Activated CD4-positive, alpha-beta T cell treated with anti-CD3 and anti-CD28 coated beads, Interleukin-2, amount 10 ng/mL, durations not matched to agents 24 days and 14 days (primary cell): ENCODE results near the gene SYCP3. TPM values are rescaled to one million over a fixed set of nuclear protein-coding genes. Genes with fewer than 3 reads are reported as not detected.

Experiments used
- DNase-seq: peaks from one replicate; pipeline ENCODE4 v3.0.0; 2022
- H3K27ac Mint-ChIP-seq: one replicate; pipeline ENCODE4 v1.8.0; 2022; ENCODE audit warnings: mild to moderate bottlenecking, mixed read lengths
- H3K27me3 Mint-ChIP-seq: one replicate; pipeline ENCODE4 v1.8.0; 2022; ENCODE audit warnings: mixed read lengths
- H3K36me3 Mint-ChIP-seq: one replicate; pipeline ENCODE4 v1.8.0; 2022; ENCODE audit warnings: low read depth, mild to moderate bottlenecking, mixed read lengths
- H3K4me1 Mint-ChIP-seq: one replicate; pipeline ENCODE4 v1.8.0; 2021; ENCODE audit warnings: mixed read lengths
- H3K4me3 Mint-ChIP-seq: one replicate; pipeline ENCODE4 v1.8.0; 2022; ENCODE audit warnings: mild to moderate bottlenecking, moderate library complexity, mixed read lengths
- H3K9me3 Mint-ChIP-seq: one replicate; pipeline ENCODE4 v1.8.0; 2021; ENCODE audit warnings: mixed read lengths
- intact Hi-C: fragments of 100-400 bp; cut with micrococcal nuclease; formaldehyde crosslinking; loops from one replicate; pipeline ENCODE4 v1.15.1; 2023
- total RNA-seq: library from RNA; stranded (reverse); gene quantifications from 2 replicates; pipeline ENCODE4 v1.2.3, GENCODE V29; 2022

The SYCP3 gene
- total RNA-seq, 1 donor from 2014 or later, result 0.44 TPM

GRCh38 chr12:101772012-101772775 lies 32.9 kb upstream of the SYCP3 start:
- no peak for DNase-seq
- H3K27ac Mint-ChIP-seq, result peak overlapping the region; percentile 22
- H3K4me1 Mint-ChIP-seq, result peaks cover 24% of the 10 kb centered on the region
- H3K36me3 Mint-ChIP-seq, result peaks cover 29% of the 10 kb centered on the region
- H3K27me3 Mint-ChIP-seq, result no peaks in the 10 kb centered on the region
- H3K4me3 Mint-ChIP-seq, result no peak overlapping the region
- H3K9me3 Mint-ChIP-seq, result no peaks in the 10 kb centered on the region
- intact Hi-C loops, result loop anchor here (2.0 kb wide), 1 partner anchor 357 kb away; no protein-coding TSS in a partner anchor

GRCh38 chr12:101769865-101770264 lies 30.6 kb upstream of the SYCP3 start:
- peaks cover 21% of the 10 kb centered on the region for H3K4me1 Mint-ChIP-seq
- peaks cover 28% of the 10 kb centered on the region for H3K36me3 Mint-ChIP-seq
- intact Hi-C loops, result no loop called here
- H3K27ac Mint-ChIP-seq, result no peak overlapping the region
- H3K27me3 Mint-ChIP-seq, result no peaks in the 10 kb centered on the region
- DNase-seq, result no peak
- no peaks in the 10 kb centered on the region for H3K9me3 Mint-ChIP-seq
- no peak overlapping the region for H3K4me3 Mint-ChIP-seq

DNA sequence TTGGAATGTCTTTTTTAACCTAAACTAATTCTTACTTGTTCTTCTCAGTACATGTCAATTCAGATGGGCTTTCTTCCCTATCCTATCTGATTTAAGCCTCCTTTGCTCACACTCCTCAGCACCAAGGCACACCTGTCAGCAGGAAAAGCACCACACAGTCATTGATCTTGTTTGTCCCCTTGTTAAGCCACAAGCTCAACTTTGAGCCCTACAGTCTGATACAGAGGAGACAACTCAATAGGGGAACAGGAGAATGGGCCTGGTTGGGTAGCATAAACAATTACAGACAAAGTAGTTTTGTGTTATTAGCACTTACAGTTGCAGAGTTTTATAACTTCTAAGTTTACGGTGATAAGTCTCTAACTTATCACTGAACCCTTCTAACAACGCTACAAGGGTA lies 29.5 kb upstream of the SYCP3 start:
- H3K27ac Mint-ChIP-seq, result no peak overlapping the region

DNA sequence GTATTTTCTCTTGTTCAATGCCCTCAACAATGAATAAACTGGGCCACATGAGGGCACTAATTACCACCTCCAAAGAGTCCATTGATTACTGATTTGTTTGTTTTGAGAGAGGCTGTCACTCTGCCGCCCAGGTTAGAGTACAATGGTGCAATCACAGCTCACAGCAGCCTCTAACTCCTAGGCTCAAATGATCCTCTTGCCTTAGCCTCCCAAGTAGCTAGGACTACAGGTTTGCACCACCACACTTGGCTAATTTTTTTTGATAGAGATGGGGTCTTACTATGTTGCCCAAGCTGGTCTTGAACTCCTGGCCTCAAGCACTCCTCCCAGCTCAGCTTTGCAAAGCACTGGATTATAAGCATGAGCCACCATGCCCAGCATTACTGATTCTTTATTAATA lies 28.3 kb upstream of the SYCP3 start:
- intact Hi-C loops, result no loop called here
- Mint-ChIP-seq H3K27me3 (no peaks in the 10 kb centered on the region), H3K36me3 (peaks cover 33% of the 10 kb centered on the region), H3K27ac (no peak overlapping the region), H3K4me1 (peaks cover 13% of the 10 kb centered on the region), H3K4me3 (no peak overlapping the region), H3K9me3 (no peaks in the 10 kb centered on the region)
- no peak for DNase-seq

More for the DNA sequence above, 29.5 kb upstream of the SYCP3 start:
- H3K36me3 Mint-ChIP-seq, result peaks cover 32% of the 10 kb centered on the region
- H3K27me3 Mint-ChIP-seq, result no peaks in the 10 kb centered on the region
- intact Hi-C loops, result no loop called here
- H3K4me3 Mint-ChIP-seq, result no peak overlapping the region
- H3K4me1 Mint-ChIP-seq, result peaks cover 18% of the 10 kb centered on the region
- H3K9me3 Mint-ChIP-seq, result no peaks in the 10 kb centered on the region
- DNase-seq, result no peak

DNA sequence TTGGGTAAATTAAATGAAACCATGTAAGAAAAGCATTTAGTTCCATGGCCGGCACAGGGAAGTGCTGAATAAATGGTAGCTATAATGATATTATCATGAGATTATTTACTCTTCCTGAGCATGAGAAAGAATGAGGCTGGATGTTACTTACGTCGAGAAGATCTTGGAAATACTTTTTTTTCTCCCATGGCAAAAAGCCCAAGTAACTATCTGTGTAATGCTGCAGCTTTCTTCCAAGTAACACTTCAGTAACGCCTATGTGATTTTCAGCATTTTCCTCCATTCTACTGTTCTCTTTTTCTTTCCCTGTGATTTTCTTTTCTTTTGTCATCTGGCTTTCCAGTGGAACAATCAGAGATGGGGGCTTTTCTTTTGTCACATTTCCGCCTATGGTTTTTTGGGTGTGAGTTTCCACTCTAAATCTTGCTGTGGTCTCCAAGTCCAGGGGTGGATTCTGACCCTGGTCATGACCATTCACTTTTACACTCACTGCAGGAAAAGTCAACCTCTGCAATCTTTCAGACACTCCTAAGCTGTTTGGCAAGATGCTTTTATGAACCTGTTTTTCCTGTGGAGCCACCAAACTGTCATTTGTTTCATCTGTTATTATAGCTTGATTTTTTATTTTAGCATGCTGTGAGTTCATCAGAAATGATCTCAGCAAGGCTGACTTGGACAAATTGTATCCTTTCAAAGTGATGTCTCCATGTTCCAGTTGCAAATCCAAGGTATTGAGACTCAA lies 25.0 kb upstream of the SYCP3 start:
- peaks cover 25% of the 10 kb centered on the region for H3K36me3 Mint-ChIP-seq
- H3K27me3 Mint-ChIP-seq, result no peaks in the 10 kb centered on the region
- intact Hi-C loops, result no loop called here
- H3K4me3 Mint-ChIP-seq, result no peak overlapping the region
- H3K4me1 Mint-ChIP-seq, result peaks cover 2% of the 10 kb centered on the region
- no peak overlapping the region for H3K27ac Mint-ChIP-seq
- no peak for DNase-seq
- no peaks in the 10 kb centered on the region for H3K9me3 Mint-ChIP-seq

DNA sequence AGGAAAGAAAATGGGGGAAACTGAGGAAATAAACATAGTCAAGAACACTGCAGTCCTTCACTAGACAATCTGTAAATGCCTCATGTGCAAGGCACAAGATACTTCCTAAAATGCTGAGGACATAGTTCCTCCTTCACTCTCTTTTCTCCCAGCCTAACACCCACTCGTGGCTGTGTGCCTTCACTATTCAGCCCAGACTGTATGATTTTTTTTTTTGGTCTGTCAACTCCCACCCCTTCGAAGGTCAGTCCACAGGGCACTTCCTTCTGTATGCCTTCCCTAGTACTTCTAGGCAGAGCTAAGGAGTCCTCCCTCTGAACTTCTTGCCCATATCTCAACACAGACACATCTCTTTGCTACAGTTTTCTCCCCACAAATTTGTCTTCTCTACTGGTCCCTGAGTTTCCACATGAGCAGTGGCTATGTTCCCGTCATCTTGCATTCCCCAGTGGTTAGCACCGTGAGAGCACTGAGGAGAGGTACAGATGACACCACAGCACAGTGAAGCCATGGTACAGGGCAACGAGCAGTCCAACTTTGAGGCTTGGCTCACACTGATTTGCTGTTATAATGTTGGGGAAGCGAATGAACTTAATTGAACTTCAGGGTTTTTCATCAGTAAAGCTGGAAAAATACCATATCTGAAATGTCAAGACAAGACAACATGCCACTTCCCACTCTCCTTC lies 24.1 kb upstream of the SYCP3 start:
- peaks cover 2% of the 10 kb centered on the region for H3K4me1 Mint-ChIP-seq
- no peaks in the 10 kb centered on the region for H3K9me3 Mint-ChIP-seq
- H3K27ac Mint-ChIP-seq, result no peak overlapping the region
- H3K4me3 Mint-ChIP-seq, result no peak overlapping the region
- H3K27me3 Mint-ChIP-seq, result no peaks in the 10 kb centered on the region
- H3K36me3 Mint-ChIP-seq, result peaks cover 27% of the 10 kb centered on the region
- no peak for DNase-seq
- intact Hi-C loops, result no loop called here

- no peak overlapping the region for H3K27ac Mint-ChIP-seq
- no peak overlapping the region for H3K4me3 Mint-ChIP-seq
- intact Hi-C loops, result no loop called here
- no peaks in the 10 kb centered on the region for H3K27me3 Mint-ChIP-seq
- no peaks in the 10 kb centered on the region for H3K9me3 Mint-ChIP-seq
- no peak for DNase-seq
- peaks cover 2% of the 10 kb centered on the region for H3K4me1 Mint-ChIP-seq
- H3K36me3 Mint-ChIP-seq, result peaks cover 34% of the 10 kb centered on the region
These were observed 22.5 kb upstream of the SYCP3 start for GRCh38 chr12:101761781-101762180.

DNA sequence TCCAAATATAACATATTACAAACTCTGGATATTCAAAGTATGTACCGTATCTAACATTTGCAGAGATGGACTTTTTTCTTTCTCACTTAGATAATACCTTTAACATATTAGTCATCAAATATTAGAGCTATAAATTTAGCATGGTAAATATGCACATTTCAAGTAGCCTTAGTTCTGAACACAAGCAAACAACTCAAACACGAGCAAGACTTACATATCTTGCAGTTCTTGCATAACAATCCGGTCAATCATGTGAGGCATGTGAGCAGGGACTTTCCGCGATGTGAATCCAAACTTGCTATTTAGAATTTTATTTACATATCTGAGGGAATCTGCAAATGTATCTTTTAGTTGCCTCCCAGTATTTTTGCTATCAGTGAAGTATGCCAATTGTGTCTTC lies 22.1 kb upstream of the SYCP3 start:
- DNase-seq, result no peak

DNA sequence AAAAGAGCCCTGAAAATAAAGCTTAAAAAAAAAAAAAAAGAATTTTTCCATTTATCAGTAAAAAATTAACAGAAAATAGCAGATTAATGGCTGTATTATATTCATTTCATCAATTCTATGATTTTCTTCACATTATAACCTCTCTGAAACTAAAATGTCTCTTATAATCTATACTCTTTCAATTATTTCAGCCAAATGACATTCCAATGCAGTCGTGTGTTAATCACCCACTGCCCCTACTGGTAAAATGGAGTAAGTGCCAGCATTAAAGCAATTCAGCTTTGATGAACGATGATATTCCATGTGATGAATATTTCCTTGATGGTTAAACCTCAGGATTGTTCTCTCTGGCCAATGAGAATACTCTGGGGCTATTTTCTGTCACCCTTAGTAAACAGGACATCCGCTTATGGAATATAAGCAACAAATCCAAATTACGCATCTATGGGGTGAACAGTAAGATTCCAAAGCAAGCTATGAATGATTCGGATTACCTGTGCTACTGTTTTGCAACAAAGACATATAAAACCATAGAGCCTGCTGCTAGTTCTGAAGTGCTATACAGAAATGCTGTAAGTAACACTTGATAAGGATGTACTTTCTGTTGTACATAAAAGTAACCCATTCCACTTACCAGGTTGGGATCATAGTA lies 20.3 kb upstream of the SYCP3 start:
- Mint-ChIP-seq H3K27ac (no peak overlapping the region), H3K27me3 (no peaks in the 10 kb centered on the region), H3K36me3 (peaks cover 45% of the 10 kb centered on the region), H3K9me3 (no peaks in the 10 kb centered on the region), H3K4me3 (no peak overlapping the region), H3K4me1 (peaks cover 2% of the 10 kb centered on the region)
- DNase-seq, result no peak
- intact Hi-C loops, result loop anchor here (2.0 kb wide), 1 partner anchor 345 kb away; no protein-coding TSS in a partner anchor

More for the DNA sequence above, 22.1 kb upstream of the SYCP3 start:
- H3K4me1 Mint-ChIP-seq, result peaks cover 2% of the 10 kb centered on the region
- H3K36me3 Mint-ChIP-seq, result peaks cover 37% of the 10 kb centered on the region
- no peak overlapping the region for H3K4me3 Mint-ChIP-seq
- no peaks in the 10 kb centered on the region for H3K9me3 Mint-ChIP-seq
- no peaks in the 10 kb centered on the region for H3K27me3 Mint-ChIP-seq
- intact Hi-C loops, result no loop called here
- H3K27ac Mint-ChIP-seq, result no peak overlapping the region

- Mint-ChIP-seq H3K4me3 (no peak overlapping the region), H3K4me1 (peaks cover 2% of the 10 kb centered on the region), H3K36me3 (peaks cover 56% of the 10 kb centered on the region), H3K27me3 (no peaks in the 10 kb centered on the region), H3K27ac (no peak overlapping the region), H3K9me3 (no peaks in the 10 kb centered on the region)
- intact Hi-C loops, result no loop called here
- no peak for DNase-seq
These were observed 10.9 kb upstream of the SYCP3 start for GRCh38 chr12:101750152-101750551.

- no peak overlapping the region for H3K4me3 Mint-ChIP-seq
- DNase-seq, result no peak
- peaks cover 2% of the 10 kb centered on the region for H3K4me1 Mint-ChIP-seq
- H3K27ac Mint-ChIP-seq, result no peak overlapping the region
- H3K27me3 Mint-ChIP-seq, result no peaks in the 10 kb centered on the region
- intact Hi-C loops, result no loop called here
- peaks cover 53% of the 10 kb centered on the region for H3K36me3 Mint-ChIP-seq
- H3K9me3 Mint-ChIP-seq, result no peaks in the 10 kb centered on the region
These were observed 10.4 kb upstream of the SYCP3 start for GRCh38 chr12:101749657-101750056.

GRCh38 chr12:101748907-101749306 lies 9.6 kb upstream of the SYCP3 start:
- no peaks in the 10 kb centered on the region for H3K27me3 Mint-ChIP-seq
- no peak overlapping the region for H3K27ac Mint-ChIP-seq
- H3K36me3 Mint-ChIP-seq, result peaks cover 54% of the 10 kb centered on the region
- H3K9me3 Mint-ChIP-seq, result no peaks in the 10 kb centered on the region
- no peak for DNase-seq
- no peak overlapping the region for H3K4me3 Mint-ChIP-seq
- peaks cover 3% of the 10 kb centered on the region for H3K4me1 Mint-ChIP-seq
- intact Hi-C loops, result no loop called here

DNA sequence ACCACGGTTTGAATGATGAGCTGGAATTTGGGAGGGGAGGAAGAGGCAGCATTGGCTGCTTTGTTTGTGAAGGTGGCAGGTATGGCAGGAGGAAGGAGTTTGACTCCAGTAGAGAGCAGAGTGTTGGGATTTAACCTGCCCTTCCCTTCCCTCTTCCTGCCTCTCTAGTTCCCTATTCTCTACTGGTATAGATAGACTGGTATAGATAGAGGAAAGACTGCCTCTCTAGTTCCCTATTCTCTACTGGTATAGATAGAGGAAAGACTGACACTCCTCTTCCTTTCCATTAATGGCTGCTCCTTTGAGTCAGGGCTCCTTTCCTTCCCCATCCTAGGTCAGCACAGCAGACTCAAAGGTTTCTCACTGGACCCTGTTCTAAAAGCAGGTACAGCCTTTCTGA lies 8.4 kb upstream of the SYCP3 start:
- Mint-ChIP-seq H3K36me3 (peaks cover 54% of the 10 kb centered on the region), H3K9me3 (no peaks in the 10 kb centered on the region), H3K27ac (no peak overlapping the region), H3K4me1 (peaks cover 5% of the 10 kb centered on the region), H3K27me3 (no peaks in the 10 kb centered on the region), H3K4me3 (no peak overlapping the region)
- no peak for DNase-seq
- intact Hi-C loops, result no loop called here
